ENCODE data around the gene LAPTM5. TPM values are rescaled to one million over a fixed set of nuclear protein-coding genes. Genes with fewer than 3 reads are reported as not detected.

LAPTM5 gene
- total RNA-seq, 1 experiment from 2014 or later, result 1.9 TPM

- DNase-seq (ENCODE audit: low read depth, low spot score), result peak; percentile 86
- ChIA-PET POLR2A (interaction anchor here (0.6 to 1.2 kb wide), 5 partner anchors 9 to 243 kb away, joined by 3 to 10 read pairs (median 5); no protein-coding TSS in a partner anchor), CTCF (interaction anchor here (0.5 to 3.7 kb wide), 10 partner anchors 10 to 407 kb away, joined by 3 to 74 read pairs (median 4); no protein-coding TSS in a partner anchor)
- H3K27ac ChIP-seq (ENCODE audit: low read length), result no peak overlapping the region
- no peaks in the 10 kb centered on the region for H3K27me3 ChIP-seq (ENCODE audit: control insufficient read depth, insufficient read depth, low read length)
- H3K36me3 ChIP-seq (ENCODE audit: control insufficient read depth, insufficient read depth, low read length), result no peaks in the 10 kb centered on the region
- ATAC-seq, result peak; percentile 93
- H3K4me1 ChIP-seq (ENCODE audit: control insufficient read depth, insufficient read depth, low read length), result peaks cover 7% of the 10 kb centered on the region; the same call in 1 of the 2 replicates
- peak overlapping the region; percentile 49 to 69 for H3K4me3 ChIP-seq (ENCODE audit: low read depth in 2 of 2, low read length in 2 of 2)
- H3K9me3 ChIP-seq (ENCODE audit: control insufficient read depth, insufficient read depth, low read depth, low read length), result no peaks in the 10 kb centered on the region
- intact Hi-C loops (cut with micrococcal nuclease; ENCODE audit: unreplicated experiment), result no loop called here
- no TSS peak for BruUV-seq (replicated peaks)
- in situ Hi-C loops (cut with HindIII; ENCODE audit: low pct_unique_long_range_greater_than_20kb, low sequenced_read_pairs), result no loop called here
- TF ChIP-seq POLR2AphosphoS5 (IDR thresholded peaks at IDR 0.05; ENCODE audit: low read depth, low read length), result no peak
- no peak for TF ChIP-seq TCF7L2 (IDR thresholded peaks at IDR 0.05; ENCODE audit: low read depth, low read length)
- TF ChIP-seq CTCF (IDR thresholded peaks at IDR 0.05), result no peak
- no peak for TF ChIP-seq SIN3A (IDR thresholded peaks at IDR 0.05; ENCODE audit: borderline replicate concordance, insufficient read depth, low read depth, low read length)
- TF ChIP-seq REST (IDR thresholded peaks at IDR 0.05; ENCODE audit: insufficient read depth in 1 of 2, low read depth in 2 of 2, low read length in 1 of 2), result no peak
Observed at GRCh38 chr1:30718091-30718635, 39.4 kb downstream of the LAPTM5 start.

- H3K27ac ChIP-seq (ENCODE audit: low read length), result no peak overlapping the region
- TF ChIP-seq TCF7L2 (IDR thresholded peaks at IDR 0.05; ENCODE audit: low read depth, low read length), result no peak
- TF ChIP-seq REST (IDR thresholded peaks at IDR 0.05; ENCODE audit: insufficient read depth in 1 of 2, low read depth in 2 of 2, low read length in 1 of 2), result no peak
- no peak for TF ChIP-seq CTCF (IDR thresholded peaks at IDR 0.05)
- no peak for TF ChIP-seq POLR2AphosphoS5 (IDR thresholded peaks at IDR 0.05; ENCODE audit: low read depth, low read length)
- no peak for TF ChIP-seq SIN3A (IDR thresholded peaks at IDR 0.05; ENCODE audit: borderline replicate concordance, insufficient read depth, low read depth, low read length)
- ATAC-seq, result no peak
- H3K36me3 ChIP-seq (ENCODE audit: control insufficient read depth, insufficient read depth, low read length), result no peaks in the 10 kb centered on the region
- H3K4me1 ChIP-seq (ENCODE audit: control insufficient read depth, insufficient read depth, low read length), result peaks cover 7% of the 10 kb centered on the region; the same call in 1 of the 2 replicates
- CTCF ChIA-PET, result no interaction called here
- no peak overlapping the region for H3K4me3 ChIP-seq (ENCODE audit: low read depth in 2 of 2, low read length in 2 of 2)
- in situ Hi-C loops (cut with HindIII; ENCODE audit: low pct_unique_long_range_greater_than_20kb, low sequenced_read_pairs) (no loop called here), intact Hi-C loops (cut with micrococcal nuclease; ENCODE audit: unreplicated experiment) (no loop called here)
- H3K27me3 ChIP-seq (ENCODE audit: control insufficient read depth, insufficient read depth, low read length), result no peaks in the 10 kb centered on the region
- no TSS peak for BruUV-seq (replicated peaks)
- H3K9me3 ChIP-seq (ENCODE audit: control insufficient read depth, insufficient read depth, low read depth, low read length), result no peaks in the 10 kb centered on the region
- DNase-seq (ENCODE audit: low read depth, low spot score), result no peak
- POLR2A ChIA-PET, result no interaction called here
Observed at GRCh38 chr1:30716646-30717045, 40.9 kb downstream of the LAPTM5 start.
